NCI-H2227 treated with DMSO at 0.1 percent for 48 hours (cell line): ENCODE results near the gene GALNT3.

Experiments used
- DNase-seq: peaks from one replicate; lab custom pipeline; 2025; lab: John Stamatoyannopoulos, UW

Gene GALNT3

DNA sequence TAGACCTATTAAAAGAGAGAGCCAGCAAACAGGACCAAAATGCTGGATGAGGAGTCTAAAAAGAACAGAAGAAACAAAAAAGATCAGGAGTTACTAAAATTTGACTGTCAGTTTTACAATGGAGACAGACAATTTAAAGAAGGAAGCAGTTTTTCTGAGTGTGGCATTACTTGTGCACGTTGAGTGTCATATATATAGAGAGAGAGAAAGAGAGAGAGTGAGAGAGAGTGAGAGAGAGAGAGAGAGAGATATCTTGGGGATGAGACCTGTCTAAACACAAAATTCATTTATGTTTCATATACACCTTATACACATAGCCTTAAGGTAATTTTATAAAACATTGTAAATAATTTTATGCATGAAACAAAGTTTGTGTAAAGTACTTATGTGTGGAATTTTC, 2.1 kb upstream of the GALNT3 start:
- no peak for DNase-seq

DNA sequence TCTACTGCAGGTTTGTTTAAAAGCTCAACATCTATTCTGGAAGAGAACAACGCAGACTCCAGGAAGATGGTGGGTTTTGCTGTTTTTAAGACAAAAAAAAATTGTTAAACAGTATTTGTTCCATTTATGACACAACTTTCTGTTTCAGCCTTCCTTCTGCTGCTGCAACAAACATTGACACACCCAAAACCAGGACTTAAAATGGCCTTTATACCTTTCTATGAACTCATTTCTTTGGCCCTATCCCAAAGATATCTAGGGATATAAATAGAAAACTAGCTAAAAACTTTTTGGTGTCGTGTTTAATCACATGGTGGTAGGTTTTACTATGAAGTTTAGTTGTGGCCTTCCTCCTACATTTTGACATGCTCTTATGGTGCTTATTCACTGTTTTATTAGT, 964 bp upstream of the GALNT3 start:
- no peak for DNase-seq

DNA sequence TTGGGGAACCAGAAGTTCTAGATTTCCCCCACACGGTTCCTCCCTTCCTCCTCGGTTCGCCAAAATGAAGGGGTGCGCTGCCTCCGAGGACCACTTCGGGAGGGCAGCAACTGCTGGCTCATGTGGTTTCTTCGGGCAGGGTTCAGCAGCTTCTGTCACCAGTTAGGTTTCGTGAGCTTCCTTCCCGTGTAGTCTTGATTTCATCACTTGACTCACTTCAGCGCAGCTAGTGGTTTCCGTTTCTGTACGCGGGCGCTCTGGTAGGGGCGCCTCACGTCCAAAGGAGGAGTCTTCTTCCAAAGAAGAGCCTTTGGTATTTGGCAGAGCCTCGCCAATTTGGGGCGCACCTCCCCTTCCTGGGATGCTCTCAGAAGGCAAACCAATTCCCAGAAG, 485 bp upstream of the GALNT3 start:
- peak; percentile 48 for DNase-seq

DNA sequence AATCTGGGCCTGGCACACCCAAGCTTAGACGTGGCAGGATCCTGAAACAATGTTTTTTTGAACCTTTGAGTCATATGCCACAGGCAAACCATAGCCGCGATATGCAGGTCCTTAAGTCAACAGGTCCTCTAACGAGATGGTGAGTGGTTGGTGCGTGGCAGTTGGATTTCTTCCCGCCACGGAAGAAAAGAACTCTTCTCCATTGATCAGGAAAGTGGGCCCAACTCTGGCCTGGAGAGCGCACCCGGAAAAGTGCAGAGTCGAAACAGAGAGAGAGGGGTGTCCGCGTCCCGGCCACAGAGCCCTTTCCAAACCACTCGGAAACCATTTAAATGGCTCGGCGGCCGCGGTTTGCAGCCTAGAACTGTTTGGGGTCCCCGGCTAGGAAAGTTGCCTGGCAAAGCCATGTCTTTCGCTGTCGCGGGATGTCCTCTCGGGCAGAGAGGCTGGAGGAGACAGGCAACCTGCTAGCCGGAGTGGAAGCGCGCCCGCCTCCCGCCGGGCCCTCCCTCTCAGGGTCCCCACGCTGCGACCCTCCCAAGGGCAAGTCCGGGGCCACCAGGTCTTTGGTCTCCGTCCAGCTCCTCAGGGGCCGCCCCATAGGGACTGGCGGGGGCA, 777 bp downstream of the GALNT3 start:
- no peak for DNase-seq

DNA sequence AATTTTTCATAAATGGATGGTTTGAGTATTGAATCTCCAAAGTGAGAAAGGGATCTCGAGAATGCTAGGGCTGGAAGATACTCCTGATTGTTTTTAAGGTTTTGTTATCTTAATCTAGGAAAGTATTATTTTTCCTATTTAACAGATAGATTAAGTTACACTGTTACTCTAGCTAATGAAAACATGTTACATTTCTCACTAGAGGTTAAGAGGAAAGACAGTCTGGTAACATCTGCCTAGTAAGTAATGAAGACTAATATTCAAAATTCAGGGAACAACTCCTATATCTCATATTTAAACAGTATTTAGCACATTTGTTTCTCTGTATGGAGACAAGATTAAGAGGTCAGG, 2.0 kb downstream of the GALNT3 start:
- DNase-seq = no peak

DNA sequence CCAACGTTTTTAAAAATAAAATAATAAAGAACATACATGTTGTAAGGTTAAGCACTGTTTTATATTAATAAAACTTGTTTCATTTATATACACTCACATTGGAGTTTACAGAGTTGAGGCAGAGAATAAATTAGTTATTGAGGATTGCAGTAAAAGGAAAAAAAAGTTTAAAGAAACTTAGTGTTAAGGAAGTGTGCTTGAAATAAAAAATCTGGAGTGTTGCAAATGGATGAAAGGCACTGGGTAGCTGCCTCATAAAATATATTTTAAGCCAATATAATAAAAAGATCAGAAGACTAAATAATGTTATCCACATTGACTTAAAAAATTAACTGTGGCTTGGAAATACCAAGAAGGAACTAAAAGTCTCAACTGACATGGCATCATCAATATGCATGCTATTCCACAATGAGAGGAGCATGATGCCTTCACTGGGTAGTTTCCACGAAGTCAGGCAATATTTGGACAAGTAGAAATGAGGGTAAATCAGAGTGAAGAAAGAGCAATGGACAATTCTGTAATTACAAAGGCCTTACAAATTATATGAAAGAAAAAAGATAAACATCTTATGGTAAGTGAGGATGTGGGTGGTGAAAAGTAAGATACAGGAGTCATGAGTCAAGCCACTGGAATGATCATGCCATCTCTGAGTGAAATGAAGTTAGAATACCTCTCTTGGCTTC, 2.5 kb downstream of the GALNT3 start:
- no peak for DNase-seq

DNA sequence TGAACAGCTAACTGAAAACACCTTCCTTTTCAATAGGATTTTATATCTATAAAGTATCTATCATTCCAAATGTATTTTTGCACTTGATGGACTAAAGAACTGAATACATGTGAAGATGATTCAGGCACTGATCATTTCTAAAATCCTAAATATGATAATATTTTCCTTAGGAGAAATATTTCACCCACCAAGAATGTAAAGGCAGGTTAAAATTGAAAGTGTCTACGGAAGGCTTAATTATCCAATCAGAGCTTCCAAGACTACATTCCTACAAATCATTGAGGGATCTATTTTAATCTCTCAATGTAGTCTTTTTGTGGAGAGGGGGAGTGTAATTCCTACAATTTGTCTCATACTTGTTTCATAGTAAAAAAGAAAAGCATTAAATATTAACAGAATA, 3.6 kb downstream of the GALNT3 start:
- no peak for DNase-seq

DNA sequence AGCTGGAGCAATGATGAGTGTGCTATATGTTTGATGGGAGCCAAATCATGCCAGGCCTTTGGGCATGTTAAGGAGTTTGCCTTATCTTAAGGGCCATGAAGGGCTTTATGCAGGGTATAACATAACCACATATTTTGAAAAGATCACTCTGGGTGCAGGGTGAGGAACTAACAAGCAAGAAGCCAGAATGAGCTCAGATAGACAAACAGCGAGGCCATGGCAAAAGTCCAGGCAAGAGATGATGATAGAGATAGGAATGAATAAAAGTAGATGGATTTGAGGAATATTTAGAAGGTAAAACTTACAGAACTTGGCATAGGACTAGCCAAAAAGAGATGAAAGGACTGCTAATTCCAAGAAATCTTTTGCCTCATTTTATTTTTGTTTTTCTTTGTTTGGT, 6.7 kb downstream of the GALNT3 start:
- DNase-seq = no peak

DNA sequence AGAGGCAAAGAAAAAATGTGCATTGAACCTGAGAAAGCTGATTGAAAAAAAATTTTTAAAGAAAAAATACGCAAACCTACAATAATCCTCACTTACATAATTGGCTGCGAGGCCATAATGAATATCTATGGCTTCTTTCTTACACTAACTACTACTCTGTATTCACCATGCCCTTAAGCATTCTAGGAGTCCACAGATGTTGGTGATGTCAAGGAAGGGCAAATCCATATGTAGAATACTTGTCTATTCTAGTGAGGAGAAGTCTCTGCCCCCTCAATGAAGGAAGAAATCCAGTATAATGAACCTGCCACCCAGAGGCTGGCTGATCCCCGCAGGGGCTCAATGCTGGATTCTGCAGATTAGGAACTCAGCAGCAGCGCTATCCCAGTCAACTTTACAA, 14.3 kb downstream of the GALNT3 start:
- DNase-seq = no peak

DNA sequence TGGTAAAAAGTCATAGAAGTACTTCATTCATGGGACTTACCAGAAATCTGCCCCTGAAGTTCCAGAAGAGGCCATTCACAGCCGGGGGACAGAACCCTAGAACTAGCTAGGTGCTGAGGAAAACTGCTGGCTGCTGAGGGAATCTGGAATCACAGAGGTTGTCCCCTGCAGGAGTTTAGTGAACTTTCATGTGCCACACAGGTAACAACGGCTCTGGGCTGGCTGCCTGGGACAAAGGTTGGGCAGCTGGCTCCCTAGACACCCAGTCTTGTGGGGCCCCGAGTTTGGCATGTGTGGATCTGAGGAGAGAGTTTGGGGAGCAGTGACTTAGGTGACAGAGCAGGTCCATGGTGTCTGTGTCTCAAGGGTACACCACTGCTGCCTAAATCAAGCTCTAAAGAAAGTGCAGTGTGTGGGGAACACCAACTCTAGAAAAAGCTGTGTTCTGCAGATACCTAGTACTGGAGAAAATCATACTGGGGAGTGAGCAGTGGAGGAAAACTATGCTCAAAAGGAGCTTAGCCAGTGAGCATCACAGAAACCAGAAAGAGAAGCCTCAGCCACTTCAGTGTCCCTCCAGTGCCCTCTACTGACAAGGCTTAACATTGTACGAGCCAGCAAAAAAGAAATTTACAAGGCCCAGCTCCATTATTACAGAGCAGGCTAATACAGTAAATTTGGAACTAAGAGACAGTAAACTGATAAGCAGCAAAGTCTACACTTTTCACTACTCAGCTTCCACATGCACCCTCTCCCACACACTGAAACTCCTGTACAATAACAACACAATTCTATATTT, 15.2 kb downstream of the GALNT3 start:
- no peak for DNase-seq

DNA sequence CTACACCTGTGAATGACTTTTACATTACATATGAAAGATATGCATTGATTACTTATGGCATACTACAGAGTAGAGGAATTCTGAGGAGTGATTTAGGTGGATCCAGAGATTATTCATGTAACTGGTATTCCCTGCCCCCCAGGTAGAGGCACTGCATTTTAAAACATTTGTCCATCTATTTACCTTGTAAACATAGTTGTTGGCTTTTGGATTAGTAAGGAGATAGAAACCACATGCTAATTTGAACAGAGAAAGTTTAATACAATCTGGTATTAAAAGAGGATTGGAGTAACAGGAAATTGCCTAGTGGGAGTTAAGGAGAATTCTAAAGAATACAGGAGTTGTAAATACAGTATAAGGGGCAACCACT, 15.9 kb downstream of the GALNT3 start:
- no peak for DNase-seq

DNA sequence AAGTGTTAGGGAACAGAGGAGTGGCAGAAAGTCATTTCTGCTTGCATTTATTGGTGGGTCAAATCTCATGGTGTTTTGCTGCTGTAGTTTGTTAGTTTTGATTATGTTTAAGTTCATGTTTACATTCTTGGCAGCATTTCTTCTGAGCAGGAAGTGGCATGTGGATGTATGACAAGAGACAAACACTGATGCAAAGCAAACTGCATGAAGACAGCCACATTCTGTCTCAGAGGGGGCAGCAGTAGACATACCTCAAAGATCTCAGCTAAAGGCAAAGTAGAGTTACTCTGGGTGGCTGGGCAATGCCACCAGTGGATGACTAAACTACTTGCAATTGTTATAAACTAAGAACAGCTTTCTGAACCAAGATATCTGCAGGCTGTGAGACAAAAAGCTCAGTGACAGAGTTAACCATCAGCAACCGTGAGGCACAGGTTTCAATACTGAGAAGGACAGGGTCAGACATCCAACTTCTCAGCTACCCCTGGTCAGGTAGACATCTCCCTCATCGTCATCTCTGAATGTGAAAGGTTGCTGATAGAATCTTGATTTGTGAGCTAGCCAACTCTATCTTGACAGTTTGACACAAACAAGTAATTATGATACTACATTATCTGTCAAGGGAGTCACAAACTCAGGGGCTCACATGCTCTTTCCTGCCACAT, 16.4 kb downstream of the GALNT3 start:
- DNase-seq = no peak

DNA sequence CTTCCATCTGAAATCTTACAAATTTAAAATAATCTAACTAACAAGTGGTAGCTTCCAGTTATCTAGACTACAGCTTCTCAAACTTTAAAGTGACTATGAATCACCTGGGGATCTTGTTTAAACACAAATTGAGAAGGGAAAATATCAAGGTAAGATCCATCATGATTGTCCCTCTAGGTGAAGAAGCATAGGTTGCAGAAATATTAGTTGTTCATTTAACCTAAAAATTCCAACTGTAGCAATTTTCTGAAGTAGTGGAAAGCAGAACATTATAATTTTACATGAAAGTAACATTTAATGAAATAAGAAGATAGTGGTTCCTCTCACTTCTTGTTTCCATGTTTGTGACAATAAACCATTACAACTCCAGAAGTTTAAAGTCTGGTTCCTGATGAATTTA, 17.3 kb downstream of the GALNT3 start:
- no peak for DNase-seq

DNA sequence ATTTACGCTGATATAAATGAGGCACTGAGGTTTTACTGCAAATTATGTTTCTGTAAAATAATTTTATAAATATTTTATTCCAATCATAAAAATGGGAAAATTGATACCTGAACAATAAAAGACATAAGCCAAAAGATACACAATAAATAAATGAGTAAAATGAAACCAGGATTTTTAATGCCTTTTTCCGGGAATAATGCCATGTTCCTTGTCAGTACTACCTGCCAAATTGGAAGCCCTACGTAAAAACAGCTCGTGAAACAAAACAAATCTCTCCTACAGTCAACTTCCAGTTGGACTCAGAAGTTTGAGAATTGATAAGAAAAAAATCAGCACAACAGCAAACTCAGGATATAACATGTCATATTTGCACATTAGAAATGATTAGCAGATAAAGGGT, 18.0 kb downstream of the GALNT3 start:
- no peak for DNase-seq

DNA sequence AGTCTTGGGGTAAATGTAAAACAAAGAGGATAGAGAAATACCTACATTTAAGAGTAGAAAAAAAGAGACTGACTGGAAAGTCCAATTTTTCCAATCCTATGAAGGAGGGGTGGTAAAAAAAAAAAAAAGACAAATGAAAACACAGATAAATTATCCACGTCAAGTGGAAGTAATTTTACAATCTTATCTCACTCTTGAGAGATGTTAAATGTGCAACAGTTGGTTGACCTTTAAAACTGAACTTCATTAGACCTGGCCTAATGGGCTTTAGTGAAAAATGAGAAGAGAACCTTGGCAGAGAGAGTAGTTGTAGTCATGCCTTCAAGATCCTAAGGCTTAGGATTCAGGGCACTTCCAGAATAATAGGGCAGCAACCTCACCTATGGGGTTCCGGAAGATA, 20.4 kb downstream of the GALNT3 start:
- no peak for DNase-seq

DNA sequence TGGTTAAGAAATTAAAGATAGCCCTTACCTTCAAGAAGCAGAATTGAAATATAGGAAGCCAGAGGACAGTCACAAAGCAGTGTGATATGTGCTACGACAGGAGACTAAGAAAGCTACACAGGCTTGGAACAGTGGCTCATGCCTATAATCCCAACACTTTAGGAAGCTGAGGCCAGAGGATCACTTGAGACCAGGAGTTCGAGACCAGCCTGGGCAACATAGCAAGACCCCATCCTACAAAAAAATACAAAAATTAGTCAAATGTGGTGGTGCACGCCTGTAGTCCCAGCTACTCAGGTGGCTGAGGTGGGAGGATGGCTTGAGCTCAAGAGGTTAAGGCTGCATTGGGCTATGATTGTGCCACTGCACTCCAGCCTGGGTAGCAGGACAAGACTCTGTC, 21.9 kb downstream of the GALNT3 start:
- DNase-seq = no peak

DNA sequence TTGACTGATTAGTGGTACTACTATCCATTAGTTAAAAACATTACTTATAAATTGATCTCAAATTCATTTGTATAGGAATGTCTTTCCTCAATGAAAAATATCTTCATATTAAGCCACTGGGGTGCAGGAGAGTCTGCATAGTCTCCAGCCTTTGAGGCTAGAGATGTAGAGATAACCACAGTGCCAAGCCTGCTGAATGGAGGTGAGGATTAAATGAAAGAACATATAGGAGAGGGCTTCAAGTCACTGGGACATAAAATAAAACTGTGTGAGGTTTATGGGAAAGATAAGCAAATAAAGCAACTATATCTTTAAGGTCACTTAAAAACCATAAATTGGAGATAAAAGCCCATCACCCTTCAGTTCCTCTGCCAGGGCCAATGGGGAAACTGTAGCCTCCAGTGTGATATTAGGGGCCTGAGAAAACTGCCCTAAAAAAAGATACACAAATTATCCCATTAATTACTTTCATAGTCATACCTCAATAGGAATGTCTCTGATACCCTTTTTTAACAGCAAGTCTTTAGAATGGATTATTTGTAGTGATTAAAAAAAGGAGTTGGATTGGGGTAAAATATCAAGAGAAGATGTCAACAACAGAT, 27.6 kb downstream of the GALNT3 start:
- no peak for DNase-seq

DNA sequence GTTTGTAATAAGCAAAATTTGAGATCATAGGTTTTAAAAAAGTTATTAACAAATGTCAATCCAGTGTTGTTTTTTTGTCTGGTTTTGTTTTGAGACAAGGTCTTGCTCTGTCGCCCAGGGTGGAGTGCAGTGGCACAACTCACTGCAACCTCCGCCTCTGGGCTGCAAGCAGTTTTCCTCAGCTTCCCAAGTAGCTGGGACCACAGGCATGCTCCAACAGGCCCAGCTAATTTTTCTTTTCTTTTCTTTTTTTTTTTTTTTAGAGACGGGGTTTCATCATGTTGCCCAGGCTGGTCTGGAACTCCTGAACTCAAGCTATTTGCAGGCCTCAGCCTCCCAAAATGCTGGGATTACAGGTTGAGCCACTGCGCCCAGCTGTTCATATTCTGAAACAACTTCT, 31.3 kb downstream of the GALNT3 start:
- DNase-seq = no peak

DNA sequence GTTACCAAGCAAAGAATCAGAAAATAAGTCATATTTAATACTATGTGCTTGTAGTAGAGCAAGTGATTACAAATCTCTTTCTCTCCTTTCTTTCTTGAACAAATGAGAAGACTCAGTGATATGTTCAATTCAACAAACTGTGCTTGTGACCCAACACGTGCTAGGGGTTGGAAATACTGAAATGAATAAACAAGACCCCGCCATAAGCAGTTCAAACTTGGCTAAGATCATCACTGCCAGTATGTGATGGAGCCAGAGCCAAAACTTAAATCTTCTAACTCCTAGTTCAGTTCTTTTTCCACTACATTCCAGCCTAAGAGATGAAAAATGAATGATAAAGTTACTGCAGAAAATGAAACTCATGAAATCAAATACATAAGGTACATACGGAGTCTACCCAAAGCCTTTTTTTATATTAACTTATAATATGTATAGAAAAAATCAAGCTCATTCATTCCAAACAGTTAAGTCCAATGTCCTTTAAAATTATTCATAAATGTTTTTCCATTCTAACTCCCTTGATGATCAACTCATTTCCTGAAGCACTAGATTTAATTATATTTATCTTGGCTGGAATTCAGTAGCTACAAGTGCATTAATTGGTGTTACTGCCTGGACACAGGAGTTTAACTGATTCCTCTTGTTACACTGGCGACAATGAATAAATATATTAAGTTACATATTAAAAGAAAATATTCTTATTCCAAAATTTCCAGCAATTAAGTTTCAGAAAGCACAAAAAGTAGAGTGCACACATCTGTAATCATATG, 36.0 kb downstream of the GALNT3 start:
- DNase-seq = no peak

DNA sequence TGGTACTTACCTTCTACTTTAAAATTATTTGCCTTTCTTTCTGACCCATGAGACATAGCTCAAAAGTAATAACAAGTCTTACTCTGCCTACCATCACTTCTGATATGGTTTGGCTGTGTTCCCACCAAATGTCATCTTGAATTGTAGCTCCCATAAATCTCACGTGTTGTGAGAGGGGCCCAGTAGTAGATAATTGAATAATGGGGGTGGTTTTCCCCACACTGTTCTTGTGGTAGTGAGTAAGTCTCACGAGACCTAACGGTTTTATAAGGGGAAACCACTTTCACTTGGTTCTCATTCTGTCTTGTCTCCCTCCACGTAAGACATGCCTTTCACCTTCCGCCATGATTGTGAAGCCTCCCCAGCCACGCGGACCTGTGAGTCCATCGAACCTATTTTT, 47.5 kb downstream of the GALNT3 start:
- DNase-seq = no peak

DNA sequence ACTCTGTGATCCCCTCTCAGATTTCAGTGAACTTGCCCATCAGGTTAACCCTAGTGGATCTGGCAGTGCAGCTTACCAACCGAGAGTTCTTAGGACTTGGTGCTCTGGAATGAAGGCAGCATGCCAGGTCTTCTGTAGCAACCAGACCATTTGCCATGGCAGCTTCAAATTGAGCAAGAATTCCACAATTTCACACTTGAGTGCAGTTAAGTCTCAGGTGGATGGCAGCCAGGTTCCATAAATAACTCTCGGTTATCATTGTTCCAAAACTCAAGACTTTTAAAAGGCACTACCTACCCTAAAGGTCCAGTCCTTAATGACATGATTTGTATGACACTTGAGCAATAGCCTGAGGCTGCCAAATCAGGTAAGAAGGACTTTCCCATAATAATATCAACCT, 48.1 kb downstream of the GALNT3 start:
- DNase-seq = no peak

DNA sequence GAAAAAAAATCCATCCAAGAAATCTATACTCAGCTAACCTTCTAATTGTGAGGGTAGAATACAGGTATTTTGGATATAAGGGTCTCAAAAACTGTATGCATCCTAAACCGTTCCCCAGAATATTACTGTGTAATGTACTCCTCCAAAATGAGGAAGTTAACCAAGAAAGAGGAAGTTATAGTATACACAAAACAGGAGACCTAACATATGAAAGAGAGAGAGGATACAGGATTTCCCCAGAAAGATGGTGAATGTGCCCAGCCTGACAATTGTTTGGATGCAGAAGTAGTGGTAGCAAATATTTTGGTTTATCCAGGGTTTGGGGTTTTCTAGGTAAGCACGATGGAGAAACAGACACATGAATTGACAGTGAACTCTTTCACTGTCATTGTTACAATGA, 50.6 kb downstream of the GALNT3 start:
- DNase-seq = no peak
